K562 (cell line): ENCODE results near the gene POLR1B. TPM values are rescaled to one million over a fixed set of nuclear protein-coding genes. Genes with fewer than 3 reads are reported as not detected.

Experiments
- ATAC-seq: fragments of 200-7000 bp; cut with Tn5 transposase; 3 replicates; pipeline ENCODE4 v1.9.1; 2020; ENCODE audit warnings: moderate library complexity
- Bru-seq: library from RNA; stranded (reverse); fragments of 400-500 nt; gene quantifications from one replicate; lab custom pipeline; 2021; lab: Mats Ljungman, UMichigan
- BruChase-seq, 2 experiments: library from RNA; stranded (reverse); fragments of 400-500 nt; gene quantifications; one replicate each; lab custom pipeline; 2021; lab: Mats Ljungman, UMichigan
- BruUV-seq: library from RNA; stranded (reverse); fragments of 400-500 nt; replicated peaks from 2 replicates; lab custom pipeline; 2021; lab: Mats Ljungman, UMichigan
- CTCF ChIA-PET: fragments of 300-600 bp; formaldehyde crosslinking; extraction: SDS; loops from one replicate; lab custom pipeline; 2021; ENCODE audit warnings: low intra/inter-chr PET ratio; lab: Yijun Ruan, JAX
- POLR2A ChIA-PET: fragments of 300-600, 350-650 bp; sonication (Branson Sonifier 250); formaldehyde crosslinking; extraction: SDS; loops from one replicate; lab custom pipeline; 2021; ENCODE audit warnings: antibody characterized with exemption, inconsistent platforms; lab: Yijun Ruan, JAX
- DNase-seq, 4 experiments: peaks; one replicate each; pipeline versions ENCODE4 v3.0.0 to v3.0.0-alpha.2; 2011 to 2018; ENCODE audit warnings: low spot score in 3 of 4, mixed read lengths in 3 of 4; ENCODE audit errors: extremely low read depth in 1 of 4
- FAIRE-seq: peaks from 2 replicates; lab custom pipeline; 2011; peaks lifted over from hg19 to GRCh38; lab: Jason Lieb, UNC
- H2AFZ ChIP-seq: 2 replicates; pipeline ENCODE4 v1.6.0; 2011; ENCODE audit warnings: low read depth, low read length, control low read depth, inconsistent platforms
- H3K27ac ChIP-seq: fragments of 200-600 bp; 3 replicates; pipeline ENCODE4 v1.8.0; 2011; ENCODE audit warnings: low read depth, mild to moderate bottlenecking, control low read depth, inconsistent platforms, low read length, moderate library complexity, mixed read lengths; ENCODE audit errors: extremely low read depth
- H3K27me3 ChIP-seq, 2 experiments: fragments of 300-600 bp in 1 of 2; 2 replicates in 1 of 2; 3 replicates in 1 of 2; pipeline versions ENCODE4 v1.6.0 to v1.8.0; 2011; ENCODE audit warnings: inconsistent platforms in 2 of 2, low read length in 2 of 2, mild to moderate bottlenecking in 1 of 2, mixed read lengths in 1 of 2, moderate library complexity in 1 of 2; ENCODE audit not compliant: control insufficient read depth in 2 of 2, insufficient read depth in 2 of 2
- H3K36me3 ChIP-seq: fragments of 300-600 bp; 3 replicates; pipeline ENCODE4 v1.8.0; 2011; ENCODE audit warnings: mild to moderate bottlenecking, low read length, inconsistent platforms; ENCODE audit not compliant: control insufficient read depth, insufficient read depth
- H3K4me1 ChIP-seq, 2 experiments: fragments of 200-600 bp in 1 of 2; replicated peaks in 1 of 2; 2 replicates in 1 of 2; 3 replicates in 1 of 2; pipeline versions ENCODE4 v1.5.1 to v1.8.0; 2011; ENCODE audit warnings: inconsistent platforms in 2 of 2, low read length in 2 of 2, mild to moderate bottlenecking in 1 of 2, mixed read lengths in 1 of 2, moderate library complexity in 1 of 2; ENCODE audit not compliant: control insufficient read depth in 2 of 2, insufficient read depth in 2 of 2
- H3K4me2 ChIP-seq: 2 replicates; pipeline ENCODE4 v1.6.1; 2011; ENCODE audit warnings: low read length, control low read depth, inconsistent platforms, mixed read lengths; ENCODE audit not compliant: insufficient read depth
- H3K4me3 ChIP-seq: fragments of 200-600 bp; sonication (generic), shearing (Covaris generic); 2 replicates; pipeline ENCODE4 v1.5.1; 2016; ENCODE audit warnings: control low read depth, inconsistent platforms
- H3K79me2 ChIP-seq: fragments of 200-600 bp; 3 replicates; pipeline ENCODE4 v1.8.0; 2011; ENCODE audit warnings: low read length, inconsistent platforms; ENCODE audit not compliant: control insufficient read depth, insufficient read depth
- H3K9ac ChIP-seq, 2 experiments: 2 replicates each; pipeline versions ENCODE4 v1.6.0 to v1.6.1; 2011; ENCODE audit warnings: low read depth in 2 of 2, low read length in 2 of 2, control low read depth in 1 of 2, inconsistent platforms in 1 of 2, mild to moderate bottlenecking in 1 of 2, mixed read lengths in 1 of 2; ENCODE audit not compliant: insufficient read depth in 1 of 2
- H3K9me1 ChIP-seq: one replicate; pipeline ENCODE4 v1.6.0; 2011; ENCODE audit warnings: inconsistent platforms, mild to moderate bottlenecking, low read length, moderate library complexity; ENCODE audit not compliant: control insufficient read depth, insufficient read depth
- H3K9me3 ChIP-seq: replicated peaks from 2 replicates; pipeline ENCODE4 v1.5.1; 2011; ENCODE audit warnings: low read depth, low read length, inconsistent platforms; ENCODE audit not compliant: control insufficient read depth, insufficient read depth
- H4K20me1 ChIP-seq: replicated peaks from 2 replicates; pipeline ENCODE4 v1.6.1; 2011; ENCODE audit warnings: low read length, inconsistent platforms, mixed read lengths; ENCODE audit not compliant: control insufficient read depth, insufficient read depth
- KDM2B ChIP-seq: fragments of 250-450 bp; sonication (Bioruptor Pico); IDR thresholded peaks from 2 replicates; pipeline ENCODE4 v1.8.0; 2021; ENCODE audit warnings: mild to moderate bottlenecking, moderate library complexity
- MAZ ChIP-seq, 2 experiments: fragments of 450-650 bp in 1 of 2; sonication (generic) in 1 of 2; formaldehyde crosslinking; IDR thresholded peaks in 1 of 2; conservative IDR thresholded peaks in 1 of 2; 2 replicates each; pipeline versions ENCODE4 v1.4.0 to v1.5.0; 2020; ENCODE audit warnings: mild to moderate bottlenecking in 1 of 2, missing genetic modification reagents in 1 of 2
- NRF1 ChIP-seq, 2 experiments: fragments of 450-650 bp; IDR thresholded peaks in 1 of 2; conservative IDR thresholded peaks in 1 of 2; 2 replicates each; pipeline ENCODE4 v1.6.1; 2014; ENCODE audit warnings: mild to moderate bottlenecking in 2 of 2
- WGBS: fragments of 100-300 bp; shearing (Covaris generic); methylation state at CpG from one replicate; pipeline ENCODE4 v1.1.6; 2016; ENCODE audit warnings: low coverage, mixed read lengths; ENCODE audit not compliant: insufficient coverage; ENCODE audit errors: missing lambda C conversion rate; 5-methylcytosine and 5-hydroxymethylcytosine counted together
- in situ Hi-C: fragments of 300-500 bp; cut with MboI; formaldehyde crosslinking; loops from 4 replicates; pipeline ENCODE4 v1.15.0; 2018; ENCODE audit warnings: inconsistent platforms, mixed read lengths
- intact Hi-C: fragments of 100-400 bp; cut with micrococcal nuclease; formaldehyde crosslinking; loops from 2 replicates; pipeline ENCODE4 v1.14.2; 2022
- long read RNA-seq, 3 experiments: library from polyadenylated mRNA in 2 of 3; library from RNA in 1 of 3; unstranded in 2 of 3; stranded (forward) in 1 of 3; transcript quantifications; one replicate each; pipeline ENCODE4 v2.0.0, GENCODE V29; 2019 to 2022
- polyA minus RNA-seq, 3 experiments: library from RNA; depleted of rRNA, polyadenylated mRNA; stranded (reverse); fragments of >200 nt; gene quantifications; 2 replicates each; pipeline ENCODE4 v1.2.3, GENCODE V29; 2011
- polyA plus RNA-seq, 8 experiments: library from polyadenylated mRNA; depleted of rRNA in 4 of 8; stranded (reverse) in 5 of 8; unstranded in 3 of 8; fragments of >200 nt; fragmentation: Nextera tagmentation in 2 of 8; fragmentation: Illumina TruSeq in 1 of 8; extraction: Ambion mirVana in 2 of 8; extraction: Trizol in 1 of 8; gene quantifications; 2 replicates each; pipeline versions ENCODE4 v1.2.1 to v1.2.3, GENCODE V29; 2011 to 2014; ENCODE audit warnings: inconsistent platforms in 1 of 8, missing spikeins in 1 of 8
- total RNA-seq, 7 experiments: library from RNA; depleted of rRNA in 6 of 7; stranded (reverse); fragments of >200 nt in 6 of 7; fragmentation: Illumina TruSeq in 2 of 7; extraction: Trizol in 2 of 7; gene quantifications; 2 replicates each; pipeline versions ENCODE4 v1.2.1 to v1.2.3, GENCODE V29; 2011 to 2021; ENCODE audit warnings: low replicate concordance in 1 of 7
- TF ChIP-seq, protein P1 (sequence below): sonication (generic); formaldehyde crosslinking; IDR thresholded peaks from 2 replicates; pipeline ENCODE4 v1.8.1; 2023; ENCODE audit warnings: mild to moderate bottlenecking, missing genetic modification reagents
- TF ChIP-seq, protein P2 (sequence below): conservative IDR thresholded peaks from 2 replicates; pipeline ENCODE4 v1.6.1; 2011; ENCODE audit warnings: low read depth, mild to moderate bottlenecking, low read length; ENCODE audit not compliant: control insufficient read depth

Gene POLR1B, protein sequence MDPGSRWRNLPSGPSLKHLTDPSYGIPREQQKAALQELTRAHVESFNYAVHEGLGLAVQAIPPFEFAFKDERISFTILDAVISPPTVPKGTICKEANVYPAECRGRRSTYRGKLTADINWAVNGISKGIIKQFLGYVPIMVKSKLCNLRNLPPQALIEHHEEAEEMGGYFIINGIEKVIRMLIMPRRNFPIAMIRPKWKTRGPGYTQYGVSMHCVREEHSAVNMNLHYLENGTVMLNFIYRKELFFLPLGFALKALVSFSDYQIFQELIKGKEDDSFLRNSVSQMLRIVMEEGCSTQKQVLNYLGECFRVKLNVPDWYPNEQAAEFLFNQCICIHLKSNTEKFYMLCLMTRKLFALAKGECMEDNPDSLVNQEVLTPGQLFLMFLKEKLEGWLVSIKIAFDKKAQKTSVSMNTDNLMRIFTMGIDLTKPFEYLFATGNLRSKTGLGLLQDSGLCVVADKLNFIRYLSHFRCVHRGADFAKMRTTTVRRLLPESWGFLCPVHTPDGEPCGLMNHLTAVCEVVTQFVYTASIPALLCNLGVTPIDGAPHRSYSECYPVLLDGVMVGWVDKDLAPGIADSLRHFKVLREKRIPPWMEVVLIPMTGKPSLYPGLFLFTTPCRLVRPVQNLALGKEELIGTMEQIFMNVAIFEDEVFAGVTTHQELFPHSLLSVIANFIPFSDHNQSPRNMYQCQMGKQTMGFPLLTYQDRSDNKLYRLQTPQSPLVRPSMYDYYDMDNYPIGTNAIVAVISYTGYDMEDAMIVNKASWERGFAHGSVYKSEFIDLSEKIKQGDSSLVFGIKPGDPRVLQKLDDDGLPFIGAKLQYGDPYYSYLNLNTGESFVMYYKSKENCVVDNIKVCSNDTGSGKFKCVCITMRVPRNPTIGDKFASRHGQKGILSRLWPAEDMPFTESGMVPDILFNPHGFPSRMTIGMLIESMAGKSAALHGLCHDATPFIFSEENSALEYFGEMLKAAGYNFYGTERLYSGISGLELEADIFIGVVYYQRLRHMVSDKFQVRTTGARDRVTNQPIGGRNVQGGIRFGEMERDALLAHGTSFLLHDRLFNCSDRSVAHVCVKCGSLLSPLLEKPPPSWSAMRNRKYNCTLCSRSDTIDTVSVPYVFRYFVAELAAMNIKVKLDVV
- 74.4 and 133 TPM in 2 replicates for total RNA-seq (2011; cell fraction: chromatin; rRNA removed; ENCODE audit: low replicate concordance)
- 31.9 and 32.0 TPM in 2 replicates for total RNA-seq (2011; cell fraction: nucleolus; rRNA removed)
- 44.6 and 47.5 TPM in 2 replicates for total RNA-seq (2011; cell fraction: nucleoplasm; rRNA removed)
- total RNA-seq (2014; rRNA removed) (21.2 and 27.9 TPM in 2 replicates), total RNA-seq (2014; rRNA removed; fragmentation: Illumina TruSeq; extraction: Trizol) (47.9 and 55.1 TPM in 2 replicates), total RNA-seq (2015; rRNA removed; fragmentation: Illumina TruSeq; extraction: Trizol) (42.3 and 46.4 TPM in 2 replicates), total RNA-seq (2021) (53.9 and 60.8 TPM in 2 replicates), polyA plus RNA-seq (2011; rRNA removed) (32.4 and 47.9 TPM in 2 replicates), polyA plus RNA-seq (2014; fragmentation: Illumina TruSeq; extraction: Trizol) (39.6 and 40.2 TPM in 2 replicates), polyA plus RNA-seq (2014; fragmentation: Nextera tagmentation; extraction: Ambion mirVana) (10 to 100 TPM; 19.8 to 38.6 TPM), polyA plus RNA-seq (2014; rRNA removed) (22.8 and 24.7 TPM in 2 replicates), polyA minus RNA-seq (2011; rRNA and poly(A)+ RNA removed) (112 and 124 TPM in 2 replicates), Bru-seq, nascent RNA (percentile 90 among the genes with signal in this experiment), BruChase-seq, experiment 1, labeled RNA remaining after a 2-hour chase (percentile 92 among the genes with signal in this experiment), BruChase-seq, experiment 2, labeled RNA remaining after a 6-hour chase (percentile 92 among the genes with signal in this experiment)
- 26.7 and 44.0 TPM in 2 replicates for polyA plus RNA-seq (2011; cell fraction: cytosol; rRNA removed)
- 25.3 and 33.6 TPM in 2 replicates for polyA plus RNA-seq (2011; cell fraction: nucleus; rRNA removed)
- polyA plus RNA-seq (2012) = 12.2 and 23.6 TPM in 2 replicates
- polyA minus RNA-seq (2011; cell fraction: cytosol; rRNA and poly(A)+ RNA removed) = 40.5 and 66.9 TPM in 2 replicates
- polyA minus RNA-seq (2011; cell fraction: nucleus; rRNA and poly(A)+ RNA removed) = 23.6 and 37.7 TPM in 2 replicates
- long read RNA-seq, experiment 1, full-length matches to known transcripts = 156 of 228 reads
- long read RNA-seq, experiment 1, partial matches to known transcripts = 36 of 228 reads
- long read RNA-seq, experiment 1, other reads (novel, unspliced or antisense) = 36 of 228 reads
- long read RNA-seq, experiment 2, full-length matches to known transcripts = 12 of 38 reads
- long read RNA-seq, experiment 2, partial matches to known transcripts = 9 of 38 reads
- long read RNA-seq, experiment 2, other reads (novel, unspliced or antisense) = 17 of 38 reads
- long read RNA-seq, experiment 3, full-length matches to known transcripts = 9 of 20 reads
- long read RNA-seq, experiment 3, partial matches to known transcripts = 7 of 20 reads
- long read RNA-seq, experiment 3, other reads (novel, unspliced or antisense) = 4 of 20 reads

DNA sequence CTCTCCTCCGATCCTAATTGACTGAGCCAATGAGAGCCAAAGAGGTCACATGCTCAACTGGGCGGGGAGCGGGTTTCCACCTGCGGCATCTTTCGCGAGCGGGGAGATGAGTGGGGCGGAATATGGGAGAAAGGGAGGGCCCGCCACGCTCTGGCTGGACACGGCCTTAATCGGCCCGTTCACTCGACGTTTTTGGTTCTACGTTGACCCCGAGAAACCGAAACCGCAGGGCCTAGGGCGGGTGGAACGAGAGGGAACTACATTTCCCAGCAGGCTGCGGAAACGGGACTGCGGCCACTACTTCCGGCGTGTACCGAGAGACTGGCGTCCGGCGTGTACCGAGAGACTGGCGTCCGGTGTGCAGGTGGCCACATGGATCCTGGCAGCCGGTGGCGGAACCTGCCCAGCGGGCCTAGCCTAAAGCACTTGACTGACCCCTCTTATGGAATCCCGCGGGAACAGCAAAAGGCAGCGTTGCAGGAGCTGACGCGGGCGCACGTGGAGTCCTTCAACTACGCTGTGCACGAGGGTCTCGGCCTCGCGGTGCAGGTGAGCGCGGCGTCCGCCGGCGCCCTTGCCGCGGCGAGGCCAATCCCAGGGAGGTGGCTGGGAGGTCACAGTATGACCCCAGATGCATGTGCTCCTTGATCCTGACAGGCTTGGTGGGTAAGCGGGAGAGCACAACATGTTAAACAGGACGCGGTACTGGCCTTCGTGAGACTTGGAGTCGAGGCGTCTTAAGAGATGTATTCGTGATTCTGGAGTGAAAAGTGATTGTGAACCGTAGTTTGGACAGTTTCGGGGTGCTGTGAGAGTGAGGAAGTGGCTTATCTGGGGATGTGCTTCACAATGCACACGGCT, at the start of gene POLR1B:
Gene POLR1B (plus strand): TSS at position 343 of the 861 bp plus-strand sequence. CDS start 30 bp downstream, at position 373.
- no peaks in the 10 kb centered on the region for H3K9me1 ChIP-seq
- H3K27me3 ChIP-seq = no peaks in the 10 kb centered on the region
- under 1% methylated on average over 66 of the region's 67 CpGs for WGBS
- intact Hi-C loops = loop anchor here (2.0 to 5.0 kb wide), 2 partner anchors 40 to 62 kb away; partner anchors contain the start of gene CHCHD5
- peaks cover 5 to 15% of the 10 kb centered on the region in 2 experiments; a peak in 4 of 5 replicates for H3K4me1 ChIP-seq
- no TSS peak for BruUV-seq
- peak within 1 kb of the TSS; percentile 91 for H3K27ac ChIP-seq
- peak within 1 kb of the TSS; percentile 77 for H3K4me3 ChIP-seq
- ChIA-PET POLR2A (no interaction called here), CTCF (interaction anchor here (0.6 kb wide), 1 partner anchor 40 kb away, joined by 3 read pairs; no protein-coding TSS in a partner anchor)
- peaks cover 27% of the 10 kb centered on the region for H3K36me3 ChIP-seq
- H3K9me3 ChIP-seq = no peaks in the 10 kb centered on the region
- FAIRE-seq (peak; percentile 89), DNase-seq (peak; percentile 80 to 92 (median 84)), ATAC-seq (peak; percentile 93)
- peak within 1 kb of the TSS; percentile 100 for H2AFZ ChIP-seq
- peak within 1 kb of the TSS; percentile 85 to 96 for H3K9ac ChIP-seq
- peak within 1 kb of the TSS; percentile 95 for H3K4me2 ChIP-seq
- H3K79me2 ChIP-seq = peaks cover 55% of the 10 kb centered on the region
- no peaks in the 10 kb centered on the region; the same call in 1 of the 2 replicates for H4K20me1 ChIP-seq
- in situ Hi-C loops = no loop called here
- TF ChIP-seq, protein P1, sequence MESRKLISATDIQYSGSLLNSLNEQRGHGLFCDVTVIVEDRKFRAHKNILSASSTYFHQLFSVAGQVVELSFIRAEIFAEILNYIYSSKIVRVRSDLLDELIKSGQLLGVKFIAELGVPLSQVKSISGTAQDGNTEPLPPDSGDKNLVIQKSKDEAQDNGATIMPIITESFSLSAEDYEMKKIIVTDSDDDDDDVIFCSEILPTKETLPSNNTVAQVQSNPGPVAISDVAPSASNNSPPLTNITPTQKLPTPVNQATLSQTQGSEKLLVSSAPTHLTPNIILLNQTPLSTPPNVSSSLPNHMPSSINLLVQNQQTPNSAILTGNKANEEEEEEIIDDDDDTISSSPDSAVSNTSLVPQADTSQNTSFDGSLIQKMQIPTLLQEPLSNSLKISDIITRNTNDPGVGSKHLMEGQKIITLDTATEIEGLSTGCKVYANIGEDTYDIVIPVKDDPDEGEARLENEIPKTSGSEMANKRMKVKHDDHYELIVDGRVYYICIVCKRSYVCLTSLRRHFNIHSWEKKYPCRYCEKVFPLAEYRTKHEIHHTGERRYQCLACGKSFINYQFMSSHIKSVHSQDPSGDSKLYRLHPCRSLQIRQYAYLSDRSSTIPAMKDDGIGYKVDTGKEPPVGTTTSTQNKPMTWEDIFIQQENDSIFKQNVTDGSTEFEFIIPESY (CRISPR knock-in tag) = peak; percentile 10; the same call in 1 of the 2 replicates
- TF ChIP-seq, protein P2, sequence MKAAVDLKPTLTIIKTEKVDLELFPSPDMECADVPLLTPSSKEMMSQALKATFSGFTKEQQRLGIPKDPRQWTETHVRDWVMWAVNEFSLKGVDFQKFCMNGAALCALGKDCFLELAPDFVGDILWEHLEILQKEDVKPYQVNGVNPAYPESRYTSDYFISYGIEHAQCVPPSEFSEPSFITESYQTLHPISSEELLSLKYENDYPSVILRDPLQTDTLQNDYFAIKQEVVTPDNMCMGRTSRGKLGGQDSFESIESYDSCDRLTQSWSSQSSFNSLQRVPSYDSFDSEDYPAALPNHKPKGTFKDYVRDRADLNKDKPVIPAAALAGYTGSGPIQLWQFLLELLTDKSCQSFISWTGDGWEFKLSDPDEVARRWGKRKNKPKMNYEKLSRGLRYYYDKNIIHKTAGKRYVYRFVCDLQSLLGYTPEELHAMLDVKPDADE = peak; percentile 98
- TF ChIP-seq NRF1 (conservative IDR thresholded peaks at IDR 0.05 in 1 of 2, IDR thresholded peaks at IDR 0.05 in 1 of 2) = peak; percentile 20 to 26; a peak in 1 of 4 replicates
- no peak for TF ChIP-seq KDM2B (CRISPR knock-in tag)
- peak; percentile 54 to 77; a peak in 3 of 4 replicates for TF ChIP-seq MAZ (CRISPR knock-in tag; conservative IDR thresholded peaks at IDR 0.05 in 1 of 2, IDR thresholded peaks at IDR 0.05 in 1 of 2)
